ENCODE measurements around the gene TXLNA. TPM values are rescaled to one million over a fixed set of nuclear protein-coding genes. Genes with fewer than 3 reads are reported as not detected.
A peak's percentile ranks its signal among the peaks of the same experiment; 100 is the strongest.

Gene TXLNA
- total RNA-seq, 1 experiment from 2014 or later, result 49.8 TPM

DNA sequence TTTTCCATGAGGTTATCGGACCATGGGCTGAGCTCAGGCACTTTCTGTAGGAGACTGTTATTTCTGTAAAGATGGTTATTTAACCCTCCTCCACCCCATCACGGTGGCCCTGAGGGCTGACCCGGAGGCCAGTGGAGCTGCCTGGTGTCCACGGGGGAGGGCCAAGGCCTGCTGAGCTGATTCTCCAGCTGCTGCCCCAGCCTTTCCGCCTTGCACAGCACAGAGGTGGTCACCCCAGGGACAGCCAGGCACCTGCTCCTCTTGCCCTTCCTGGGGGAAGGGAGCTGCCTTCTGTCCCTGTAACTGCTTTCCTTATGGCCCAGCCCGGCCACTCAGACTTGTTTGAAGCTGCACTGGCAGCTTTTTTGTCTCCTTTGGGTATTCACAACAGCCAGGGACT, 18.4 kb downstream of the TXLNA start (continued):
- TF ChIP-seq ZNF425 (CRISPR knock-in tag; conservative IDR thresholded peaks at IDR 0.05) (no peak), ZSCAN18 (CRISPR knock-in tag; IDR thresholded peaks at IDR 0.05) (no peak), FOXJ3 (CRISPR knock-in tag; IDR thresholded peaks at IDR 0.05; ENCODE audit: borderline replicate concordance) (no peak), ELF4 (CRISPR knock-in tag; IDR thresholded peaks at IDR 0.05; ENCODE audit: low read depth) (no peak), NR2C2 (CRISPR knock-in tag; IDR thresholded peaks at IDR 0.05) (no peak), AR (CRISPR knock-in tag; IDR thresholded peaks at IDR 0.05) (no peak), SMAD3 (CRISPR knock-in tag; IDR thresholded peaks at IDR 0.05; ENCODE audit: borderline replicate concordance) (no peak), CREB1 (CRISPR knock-in tag; IDR thresholded peaks at IDR 0.05) (no peak), SMAD4 (CRISPR knock-in tag; IDR thresholded peaks at IDR 0.05) (no peak), IRF2 (CRISPR knock-in tag; IDR thresholded peaks at IDR 0.05; ENCODE audit: borderline replicate concordance, low read depth) (no peak)
- TF ChIP-seq, protein P1, sequence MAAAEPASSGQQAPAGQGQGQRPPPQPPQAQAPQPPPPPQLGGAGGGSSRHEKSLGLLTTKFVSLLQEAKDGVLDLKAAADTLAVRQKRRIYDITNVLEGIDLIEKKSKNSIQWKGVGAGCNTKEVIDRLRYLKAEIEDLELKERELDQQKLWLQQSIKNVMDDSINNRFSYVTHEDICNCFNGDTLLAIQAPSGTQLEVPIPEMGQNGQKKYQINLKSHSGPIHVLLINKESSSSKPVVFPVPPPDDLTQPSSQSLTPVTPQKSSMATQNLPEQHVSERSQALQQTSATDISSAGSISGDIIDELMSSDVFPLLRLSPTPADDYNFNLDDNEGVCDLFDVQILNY (CRISPR knock-in tag; IDR thresholded peaks at IDR 0.05), result no peak

DNA sequence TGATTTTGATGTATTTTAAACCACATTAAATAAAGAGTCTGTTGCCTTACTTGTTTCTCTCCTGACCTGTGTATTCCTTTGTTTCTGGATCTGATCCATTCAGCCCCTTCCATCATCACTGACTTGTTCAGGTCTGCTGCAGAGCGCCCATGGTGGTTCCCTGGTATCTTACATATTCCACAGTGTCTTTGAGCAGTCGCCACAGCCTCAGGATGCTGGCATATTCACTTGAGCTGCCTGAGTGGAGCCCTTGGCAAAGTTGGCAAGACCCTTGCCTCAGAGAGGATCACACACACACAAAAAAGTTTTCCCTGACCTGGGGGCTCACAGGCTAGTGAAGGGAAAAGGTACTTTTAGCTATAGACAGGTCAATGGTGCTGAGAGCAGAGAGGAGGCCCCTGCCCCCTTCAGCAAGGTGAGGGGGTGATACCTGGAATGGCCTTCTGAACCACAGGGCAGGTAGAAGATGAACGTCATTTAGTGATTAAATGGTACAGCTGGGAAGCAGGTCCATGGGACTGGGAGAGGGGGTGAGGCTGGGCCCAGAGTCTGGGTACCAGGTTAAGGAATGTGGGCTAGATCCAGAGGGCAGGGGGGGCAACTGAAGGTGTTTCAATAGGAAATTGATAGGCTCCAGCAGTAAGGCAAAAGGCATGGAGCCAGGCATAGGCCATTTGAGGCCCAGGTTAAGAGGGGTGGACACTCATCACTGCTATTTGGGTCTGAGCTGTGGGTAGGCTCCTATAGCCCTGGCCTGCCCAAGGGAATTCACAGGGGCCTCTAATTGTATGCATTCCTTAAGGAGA, 19.0 kb downstream of the TXLNA start:
- ATAC-seq, result no peak
- ChIA-PET POLR2A (interaction anchor here (1.2 to 1.7 kb wide), 3 partner anchors 11 to 137 kb away, joined by 3 to 5 read pairs (median 4); partner anchors contain the start of gene MARCKSL1), CTCF (interaction anchor here (0.5 to 2.1 kb wide), 2 partner anchors 17 to 500 kb away, joined by 3 to 12 read pairs; no protein-coding TSS in a partner anchor)
- no peak overlapping the region for H3K27ac Mint-ChIP-seq
- peak; percentile 15; the same call in 1 of the 2 replicates for TF ChIP-seq NFATC4 (CRISPR knock-in tag; IDR thresholded peaks at IDR 0.05)
- TF ChIP-seq ZNF416 (CRISPR knock-in tag; IDR thresholded peaks at IDR 0.05), result 0 out of 2 replicates have a peak, but pooled peaks have one; percentile 35
- no peak for TF ChIP-seq NR2C2 (CRISPR knock-in tag; IDR thresholded peaks at IDR 0.05)
- no peak for TF ChIP-seq TEAD4 (CRISPR knock-in tag; IDR thresholded peaks at IDR 0.05)
- TF ChIP-seq ERG (CRISPR knock-in tag; IDR thresholded peaks at IDR 0.05), result 0 out of 2 replicates have a peak, but pooled peaks have one; percentile 9
- no peaks in the 10 kb centered on the region for H3K9me3 Mint-ChIP-seq
- no peak for DNase-seq (ENCODE audit: low spot score)
- H3K27me3 Mint-ChIP-seq (ENCODE audit: low read depth), result peaks cover 2% of the 10 kb centered on the region; the same call in 1 of the 2 replicates
- peaks cover 35% of the 10 kb centered on the region for H3K4me1 Mint-ChIP-seq
- H3K4me3 Mint-ChIP-seq, result no peak overlapping the region
- H3K36me3 Mint-ChIP-seq, result peaks cover 41% of the 10 kb centered on the region
